GM21717 (cell line): ENCODE data around the gene PCK2.
"Not testable (repeated sequence)": the region's sequence is repeated elsewhere in the genome, so short reads cannot be mapped to it uniquely, and the experiment has no call there.

Source experiments
- ATAC-seq: cut with Tn5 transposase; IDR thresholded peaks from one replicate; pipeline ENCODE4 v1.9.1; 2021; ENCODE audit warnings: mild to moderate bottlenecking, moderate library complexity; ENCODE audit not compliant: unreplicated experiment

The PCK2 gene

DNA sequence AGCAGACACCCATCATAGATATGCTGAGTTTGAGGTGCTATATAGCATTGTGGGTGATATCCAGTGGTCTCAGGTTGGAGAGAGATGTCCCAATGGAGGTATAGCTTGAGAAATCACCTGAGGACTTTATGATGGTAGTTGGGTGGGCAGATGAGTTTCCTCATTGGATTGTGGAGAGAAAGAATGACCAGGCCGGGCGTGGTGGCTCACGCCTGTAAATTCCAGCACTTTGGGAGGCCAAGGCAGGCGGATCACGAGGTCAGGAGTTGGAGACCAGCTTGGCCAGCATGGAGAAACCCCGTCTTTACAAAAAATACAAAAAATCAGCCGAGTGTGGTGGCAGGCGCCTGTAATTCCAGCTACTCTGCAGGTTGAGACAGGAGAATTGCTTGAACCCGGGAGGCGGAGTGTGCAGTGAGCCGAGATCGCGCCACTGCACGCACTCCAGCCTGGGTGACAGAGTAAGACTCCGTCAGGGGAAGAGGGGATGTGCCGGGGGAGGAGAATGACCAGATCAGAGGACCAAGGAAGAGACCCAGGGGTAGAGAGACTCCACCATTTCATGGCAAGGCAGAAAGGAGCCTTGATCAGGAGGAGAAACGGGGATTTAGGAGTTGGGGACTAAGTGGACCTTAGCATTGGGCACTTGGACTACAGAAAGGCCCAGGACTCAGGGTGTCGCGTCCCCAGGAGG is 757 bp upstream of the PCK2 start:
- no peak for ATAC-seq

DNA sequence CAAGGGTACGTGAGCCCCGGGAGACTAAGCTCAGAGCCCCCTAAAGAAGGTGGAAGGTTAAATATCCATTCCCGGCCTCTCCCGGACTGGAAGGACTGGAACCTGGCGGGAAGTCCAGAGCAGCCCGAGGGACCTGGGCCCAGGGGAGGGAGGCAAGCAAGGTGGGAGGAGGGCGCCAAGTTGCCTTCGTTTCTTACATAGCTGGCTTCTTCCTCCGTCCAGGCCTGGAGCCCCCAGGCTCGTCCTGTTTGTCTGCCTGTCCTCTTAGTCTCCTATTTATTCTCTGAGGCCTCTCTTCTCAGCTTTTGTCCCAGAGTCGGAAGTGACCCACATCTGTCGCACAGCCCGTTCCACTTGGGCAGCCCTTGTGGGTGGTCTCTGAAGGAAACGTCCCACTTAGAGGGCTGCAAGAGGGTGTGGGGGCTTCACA is 745 bp downstream of the PCK2 start:
- ATAC-seq, result no peak

GRCh38 chr14:24095271-24096068 is 1.4 kb downstream of the PCK2 start:
- peak; percentile 67 for ATAC-seq

- ATAC-seq, result no peak
Observed at GRCh38 chr14:24096545-24097181, 2.6 kb downstream of the PCK2 start.

- ATAC-seq, result no peak
Observed at GRCh38 chr14:24098229-24098926, 4.3 kb downstream of the PCK2 start.

- no peak for ATAC-seq
Observed at GRCh38 chr14:24098927-24099813, 5.1 kb downstream of the PCK2 start.

GRCh38 chr14:24100197-24100981 is 6.3 kb downstream of the PCK2 start:
- ATAC-seq, result no peak

- no peak for ATAC-seq
Observed at GRCh38 chr14:24100982-24101494, 6.9 kb downstream of the PCK2 start.

- no peak for ATAC-seq
Observed at GRCh38 chr14:24102357-24103048, 8.4 kb downstream of the PCK2 start.

GRCh38 chr14:24103451-24103850 is 9.3 kb downstream of the PCK2 start:
- ATAC-seq, result no peak

DNA sequence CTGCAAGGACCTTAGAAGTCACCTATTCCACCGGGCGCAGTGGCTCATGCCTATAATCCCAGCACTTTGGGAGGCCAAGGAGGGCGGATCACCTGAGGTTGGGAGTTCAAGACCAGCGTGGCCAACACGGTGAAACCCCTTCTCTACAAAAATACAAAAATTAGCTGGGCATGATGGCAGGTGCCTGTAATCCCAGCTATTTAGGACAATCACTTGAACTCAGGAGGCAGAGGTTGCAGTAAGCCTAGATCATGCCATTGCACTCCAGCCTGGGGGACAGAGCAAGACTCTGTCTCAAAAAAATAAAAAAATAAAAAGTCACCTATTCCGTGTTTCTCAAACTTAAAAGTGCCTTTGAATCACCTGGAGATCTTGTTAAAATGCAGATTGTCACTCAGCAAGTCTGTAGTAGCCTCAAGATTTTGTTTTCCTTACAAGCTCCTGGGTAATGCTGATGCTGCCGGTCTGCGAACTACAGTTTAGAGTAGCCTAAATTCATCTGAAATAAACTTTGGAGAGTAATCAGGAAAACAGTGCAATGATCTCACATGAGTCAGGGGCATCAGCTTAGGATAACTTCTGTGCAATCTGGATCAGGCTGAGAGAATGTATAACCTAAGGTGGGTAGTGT is 11.6 kb downstream of the PCK2 start:
- ATAC-seq, result not testable (repeated sequence)

DNA sequence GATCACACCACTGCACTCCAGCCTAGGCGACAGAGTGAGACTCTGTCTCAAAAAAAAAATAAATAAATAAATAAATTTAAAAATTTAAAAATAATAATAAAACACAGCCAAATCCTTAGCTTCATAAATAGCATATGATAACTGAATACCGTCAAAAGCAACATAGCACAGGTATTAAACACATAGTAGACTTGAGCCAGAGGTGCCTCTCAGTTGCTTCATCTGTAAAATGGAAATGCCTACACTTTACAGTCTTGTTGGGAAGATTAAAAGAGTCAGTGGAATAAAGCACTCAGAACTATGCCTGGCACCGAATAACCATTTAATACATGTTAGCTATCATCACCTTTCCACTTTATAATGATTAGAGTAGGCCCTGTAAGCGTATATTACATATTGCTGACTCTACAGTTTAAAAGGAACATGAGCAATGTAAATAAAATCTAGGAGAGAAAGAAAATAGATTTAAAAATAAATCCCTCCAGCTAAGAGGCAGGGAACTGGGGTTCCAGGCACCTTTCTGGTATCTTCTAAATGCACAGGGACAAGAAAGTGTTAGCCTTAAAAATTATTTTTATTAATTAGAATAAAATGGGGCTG is 12.7 kb downstream of the PCK2 start:
- no peak for ATAC-seq

GRCh38 chr14:24108336-24108874 is 14.3 kb downstream of the PCK2 start:
- ATAC-seq, result no peak

DNA sequence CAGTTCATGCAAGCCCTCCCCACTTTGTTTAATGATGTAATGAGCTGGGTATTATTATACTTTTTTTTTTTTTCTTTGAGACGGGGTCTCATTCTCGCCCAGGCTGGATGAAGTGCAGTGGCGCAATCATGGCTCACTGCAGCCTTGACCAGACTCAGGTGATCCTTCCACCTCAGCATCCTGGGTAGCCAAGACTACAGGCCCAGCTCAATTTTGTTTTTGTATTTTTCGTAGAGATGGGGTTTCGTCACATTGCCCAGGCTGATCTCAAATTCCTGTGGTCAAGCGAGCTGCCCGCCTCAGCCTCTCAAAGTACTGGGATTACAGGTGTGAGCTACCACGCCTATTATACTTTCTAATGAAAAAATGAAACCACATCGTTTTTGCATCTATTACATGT is 15.9 kb downstream of the PCK2 start:
- no peak for ATAC-seq

DNA sequence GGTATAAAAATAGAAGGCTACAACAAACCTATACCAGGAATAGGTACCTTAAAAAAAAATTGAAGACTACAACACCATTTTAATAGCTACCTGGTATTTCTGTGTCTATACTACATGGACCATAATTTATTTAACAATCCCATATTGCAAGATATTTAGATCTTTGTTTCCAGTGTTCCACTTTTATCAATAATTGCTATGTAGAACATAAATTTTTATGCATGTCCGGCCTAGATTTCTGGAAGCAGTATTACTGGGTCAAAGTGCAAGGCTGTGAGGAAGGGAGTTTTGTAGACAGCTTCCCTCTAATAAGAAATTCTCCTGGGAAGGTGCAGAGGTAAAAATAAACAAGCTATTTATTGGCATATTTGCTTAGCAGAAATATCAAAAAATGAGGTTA is 16.4 kb downstream of the PCK2 start:
- no peak for ATAC-seq

DNA sequence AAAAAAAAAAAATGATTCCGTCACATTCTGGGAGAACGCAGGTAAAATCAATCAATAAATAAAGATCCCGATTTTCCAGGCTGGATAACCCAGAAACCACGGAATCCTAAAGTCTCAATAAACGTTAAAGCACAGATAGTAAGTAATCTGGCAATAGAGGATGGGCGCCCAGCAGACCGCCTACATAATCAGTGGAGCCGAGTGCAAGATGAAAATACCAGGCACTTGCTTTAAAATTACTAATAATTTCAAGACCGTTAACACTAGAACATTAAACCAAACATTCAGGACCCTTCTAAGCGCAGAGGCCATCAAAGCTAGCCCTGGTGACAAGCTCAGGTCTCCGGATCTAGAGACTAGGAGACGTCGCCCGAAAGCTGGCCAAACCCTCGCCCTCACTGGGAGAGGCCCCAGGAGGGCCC is 19.3 kb downstream of the PCK2 start:
- ATAC-seq, result no peak

DNA sequence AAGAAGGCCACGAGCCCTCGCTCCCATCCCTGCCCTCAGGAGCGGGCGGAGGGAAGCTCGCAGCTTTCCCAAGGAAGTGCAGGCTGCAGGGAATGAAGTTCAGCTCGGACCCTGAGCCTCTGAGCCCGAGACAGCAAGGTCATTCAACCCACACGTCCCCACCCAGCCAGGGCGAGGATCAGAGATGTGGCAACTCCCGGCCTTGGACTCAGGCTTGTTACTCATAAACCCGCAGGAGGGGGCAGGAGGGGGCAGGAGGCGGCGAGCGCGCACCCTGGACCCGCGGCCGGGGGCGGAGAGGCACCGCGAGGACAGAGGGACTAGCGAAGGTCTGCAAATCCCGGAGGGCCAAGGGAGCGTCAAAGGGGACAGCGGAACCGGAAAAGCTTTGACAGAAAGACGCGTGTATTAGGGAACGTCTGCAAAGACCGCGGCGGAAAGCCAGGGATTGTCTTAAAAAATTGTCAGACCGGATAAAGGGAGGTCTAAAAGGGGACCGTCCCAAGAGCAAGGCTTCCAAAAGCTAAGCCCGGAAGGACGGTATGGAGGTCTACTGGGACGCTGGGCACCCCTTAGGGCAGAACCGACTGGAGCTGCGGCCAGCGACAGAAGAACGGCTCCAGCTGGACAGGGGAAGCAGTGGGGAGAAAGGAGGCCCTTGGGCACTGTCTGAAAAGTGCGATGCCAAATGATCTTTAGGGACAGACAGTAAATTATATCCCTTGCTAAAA is 19.9 kb downstream of the PCK2 start:
- peak; percentile 31 for ATAC-seq
